ENCODE results near the gene TBC1D5. TPM values are rescaled to one million over a fixed set of nuclear protein-coding genes. Genes with fewer than 3 reads are reported as not detected.

TBC1D5 gene
- total RNA-seq, 1 donor: 145 TPM

GRCh38 chr3:17349093-17349492 lies 393.3 kb downstream of the TBC1D5 start:
- no peak for TF ChIP-seq CTCF (IDR thresholded peaks at IDR 0.05; ENCODE audit: insufficient read depth, low read length)

GRCh38 chr3:17342119-17342518 lies 400.3 kb downstream of the TBC1D5 start:
- TF ChIP-seq CTCF (IDR thresholded peaks at IDR 0.05; ENCODE audit: insufficient read depth, low read length): no peak
- H3K4me3 ChIP-seq (ENCODE audit: low read depth, low read length): no peak overlapping the region
- DNase-seq (ENCODE audit: low read depth): no peak

More at GRCh38 chr3:17349093-17349492, 393.3 kb downstream of the TBC1D5 start:
- DNase-seq (ENCODE audit: low read depth): no peak
- no peak overlapping the region for H3K4me3 ChIP-seq (ENCODE audit: low read depth, low read length)

- no peak overlapping the region for H3K4me3 ChIP-seq (ENCODE audit: low read depth, low read length)
- TF ChIP-seq CTCF (IDR thresholded peaks at IDR 0.05; ENCODE audit: insufficient read depth, low read length): no peak
- DNase-seq (ENCODE audit: low read depth): no peak
Measured at GRCh38 chr3:17340693-17341092, 401.7 kb downstream of the TBC1D5 start.

DNA sequence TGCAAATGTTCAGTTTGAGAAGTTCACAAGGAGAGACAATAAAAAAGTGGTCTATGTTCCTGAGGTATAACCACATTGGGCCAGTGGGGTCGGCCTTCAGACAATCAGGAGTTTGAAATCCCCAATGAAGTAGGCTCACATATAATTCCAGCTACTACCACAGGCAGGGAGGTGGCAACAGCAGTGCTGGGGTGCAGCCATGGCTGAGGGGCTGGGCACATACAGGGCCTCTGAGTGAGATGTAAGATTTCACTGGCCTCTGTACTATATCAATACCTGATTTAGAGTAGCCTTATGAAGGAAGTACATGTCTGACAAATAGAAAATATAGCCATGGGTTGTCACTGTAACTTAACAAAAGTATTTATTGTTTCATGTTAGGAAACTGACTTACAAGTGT lies 402.2 kb downstream of the TBC1D5 start:
- TF ChIP-seq CTCF (IDR thresholded peaks at IDR 0.05; ENCODE audit: insufficient read depth, low read length): no peak

GRCh38 chr3:17339132-17339575 lies 403.3 kb downstream of the TBC1D5 start:
- DNase-seq (ENCODE audit: low read depth): no peak
- H3K4me3 ChIP-seq (ENCODE audit: low read depth, low read length): no peak overlapping the region
- no peak for TF ChIP-seq CTCF (IDR thresholded peaks at IDR 0.05; ENCODE audit: insufficient read depth, low read length)

More for the DNA sequence above, 402.2 kb downstream of the TBC1D5 start:
- no peak for DNase-seq (ENCODE audit: low read depth)
- H3K4me3 ChIP-seq (ENCODE audit: low read depth, low read length): no peak overlapping the region

- H3K4me3 ChIP-seq (ENCODE audit: low read depth, low read length): no peak overlapping the region
- peak; percentile 4 for DNase-seq (ENCODE audit: low read depth)
- no peak for TF ChIP-seq CTCF (IDR thresholded peaks at IDR 0.05; ENCODE audit: insufficient read depth, low read length)
Measured at GRCh38 chr3:17336291-17336690, 406.1 kb downstream of the TBC1D5 start.

DNA sequence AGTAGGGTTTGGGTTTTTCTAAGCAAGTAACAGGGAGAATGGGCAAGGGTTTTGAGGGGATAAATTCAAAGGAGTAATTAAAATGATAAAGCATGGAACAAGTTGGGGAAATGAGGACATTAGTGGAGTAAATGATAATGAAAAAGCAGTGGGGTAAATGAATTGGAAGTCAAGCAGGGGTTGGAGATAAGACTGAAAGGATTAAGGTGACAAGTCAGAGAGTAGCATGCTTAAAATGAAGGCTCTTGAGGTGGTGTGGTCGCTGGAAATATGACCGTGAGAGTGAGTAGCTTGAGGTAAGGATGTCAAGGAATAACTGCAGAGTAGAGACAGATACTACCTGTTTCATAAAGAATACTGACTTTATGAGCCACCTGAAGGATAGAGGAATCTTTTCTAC lies 408.5 kb downstream of the TBC1D5 start:
- no peak for DNase-seq (ENCODE audit: low read depth)
- TF ChIP-seq CTCF (IDR thresholded peaks at IDR 0.05; ENCODE audit: insufficient read depth, low read length): no peak
- H3K4me3 ChIP-seq (ENCODE audit: low read depth, low read length): no peak overlapping the region
